Neutrophil (primary cell): ENCODE data around the gene LRMDA.

ENCODE experiments used
- H3K27ac ChIP-seq: fragments of 200-600 bp; sonication (generic); 2 replicates; pipeline ENCODE4 v1.5.1; 2016; ENCODE audit warnings: mild to moderate bottlenecking, moderate library complexity
- H3K27me3 ChIP-seq: fragments of 200-600 bp; sonication (generic); 2 replicates; pipeline ENCODE4 v1.6.0; 2016; ENCODE audit warnings: mild to moderate bottlenecking
- H3K36me3 ChIP-seq: fragments of 200-600 bp; sonication (generic); 2 replicates; pipeline ENCODE4 v1.5.1; 2017
- H3K4me1 ChIP-seq, 2 experiments: fragments of 200-600 bp in 1 of 2; sonication (generic) in 1 of 2; 1 replicate in 1 of 2; 2 replicates in 1 of 2; pipeline versions ENCODE4 v1.5.1 to v1.6.1; 2013 to 2016; ENCODE audit warnings: low read depth in 1 of 2, low read length in 1 of 2, mild to moderate bottlenecking in 1 of 2, moderate library complexity in 1 of 2; ENCODE audit not compliant: control insufficient read depth in 1 of 2, insufficient read depth in 1 of 2
- H3K4me3 ChIP-seq, 2 experiments: fragments of 200-600 bp in 1 of 2; sonication (generic) in 1 of 2; 1 replicate in 1 of 2; 2 replicates in 1 of 2; pipeline ENCODE4 v1.5.1; 2013 to 2016; ENCODE audit warnings: low read depth in 1 of 2, low read length in 1 of 2, mild to moderate bottlenecking in 1 of 2, moderate library complexity in 1 of 2
- H3K9me3 ChIP-seq: fragments of 200-600 bp; sonication (generic); 2 replicates; pipeline ENCODE4 v1.5.1; 2016
- CTCF ChIP-seq: fragments of 200-600 bp; sonication (generic); IDR thresholded peaks from 2 replicates; pipeline ENCODE4 v1.5.1; 2016; ENCODE audit warnings: antibody characterized with exemption

The LRMDA gene

GRCh38 chr10:75941223-75941801 is 509.9 kb downstream of the LRMDA start:
- TF ChIP-seq CTCF, result no peak
- H3K9me3 ChIP-seq, result no peaks in the 10 kb centered on the region
- no peaks in the 10 kb centered on the region for H3K27me3 ChIP-seq
- H3K27ac ChIP-seq, result no peak overlapping the region
- H3K36me3 ChIP-seq, result no peaks in the 10 kb centered on the region
- no peaks in the 10 kb centered on the region for H3K4me1 ChIP-seq
- no peak overlapping the region for H3K4me3 ChIP-seq

GRCh38 chr10:75944061-75944460 is 512.6 kb downstream of the LRMDA start:
- Histone ChIP-seq H3K4me1 (no peaks in the 10 kb centered on the region), H3K36me3 (no peaks in the 10 kb centered on the region), H3K9me3 (no peaks in the 10 kb centered on the region), H3K4me3 (no peak overlapping the region), H3K27ac (no peak overlapping the region), H3K27me3 (no peaks in the 10 kb centered on the region)
- TF ChIP-seq CTCF, result no peak

GRCh38 chr10:75948583-75948982 is 517.2 kb downstream of the LRMDA start:
- no peak for TF ChIP-seq CTCF
- no peak overlapping the region for H3K27ac ChIP-seq
- H3K4me1 ChIP-seq, result peaks cover 6 to 8% of the 10 kb centered on the region in 2 experiments
- H3K36me3 ChIP-seq, result no peaks in the 10 kb centered on the region
- no peaks in the 10 kb centered on the region for H3K27me3 ChIP-seq
- no peak overlapping the region for H3K4me3 ChIP-seq
- no peaks in the 10 kb centered on the region for H3K9me3 ChIP-seq

- peaks cover 24 to 25% of the 10 kb centered on the region in 2 experiments for H3K4me1 ChIP-seq
- TF ChIP-seq CTCF, result no peak
- no peak overlapping the region for H3K4me3 ChIP-seq
- no peaks in the 10 kb centered on the region for H3K36me3 ChIP-seq
- H3K27ac ChIP-seq, result no peak overlapping the region
- H3K27me3 ChIP-seq, result no peaks in the 10 kb centered on the region
- no peaks in the 10 kb centered on the region for H3K9me3 ChIP-seq
Measured at GRCh38 chr10:75950307-75950706, 518.9 kb downstream of the LRMDA start.

- H3K36me3 ChIP-seq, result no peaks in the 10 kb centered on the region
- no peak overlapping the region for H3K4me3 ChIP-seq
- H3K4me1 ChIP-seq, result peaks cover 31 to 33% of the 10 kb centered on the region in 2 experiments
- no peak for TF ChIP-seq CTCF
- H3K9me3 ChIP-seq, result no peaks in the 10 kb centered on the region
- no peaks in the 10 kb centered on the region for H3K27me3 ChIP-seq
- H3K27ac ChIP-seq, result no peak overlapping the region
Measured at GRCh38 chr10:75950997-75951589, 519.7 kb downstream of the LRMDA start.
